ENCODE measurements around the gene CLEC20A. TPM values are rescaled to one million over a fixed set of nuclear protein-coding genes. Genes with fewer than 3 reads are reported as not detected.
"Not testable (repeated sequence)": the region's sequence is repeated elsewhere in the genome, so short reads cannot be mapped to it uniquely, and the experiment has no call there.

The CLEC20A gene
- total RNA-seq, 2 donors from 2014 or later = not detected

GRCh38 chr1:178518894-178519293, 22.1 kb upstream of the CLEC20A start:
- no peaks in the 10 kb centered on the region for H3K36me3 Mint-ChIP-seq (ENCODE audit: low read depth)
- H3K9me3 ChIP-seq (ENCODE audit: control insufficient read depth, low read length, poor library complexity, severe bottlenecking) = no peaks in the 10 kb centered on the region
- H3K4me3 Mint-ChIP-seq = no peak overlapping the region
- H3K27ac Mint-ChIP-seq = no peak overlapping the region
- ATAC-seq (no peak), DNase-seq (no peak)
- H3K27me3 Mint-ChIP-seq = peaks cover 19% of the 10 kb centered on the region
- H3K4me1 Mint-ChIP-seq = peaks cover 3% of the 10 kb centered on the region

GRCh38 chr1:178516110-178516509, 19.3 kb upstream of the CLEC20A start:
- ATAC-seq (no peak), DNase-seq (no peak)
- peaks cover 18% of the 10 kb centered on the region for H3K27me3 Mint-ChIP-seq
- H3K9me3 ChIP-seq (ENCODE audit: control insufficient read depth, low read length, poor library complexity, severe bottlenecking) = no peaks in the 10 kb centered on the region
- no peak overlapping the region for H3K4me3 Mint-ChIP-seq
- H3K4me1 Mint-ChIP-seq = peaks cover 3% of the 10 kb centered on the region
- no peaks in the 10 kb centered on the region for H3K36me3 Mint-ChIP-seq (ENCODE audit: low read depth)
- no peak overlapping the region for H3K27ac Mint-ChIP-seq

- H3K4me3 Mint-ChIP-seq = no peak overlapping the region
Observed at GRCh38 chr1:178513278-178513983, 16.7 kb upstream of the CLEC20A start.

GRCh38 chr1:178512566-178513277, 16.0 kb upstream of the CLEC20A start, which contains the start of gene TEX35:
Gene TEX35 (plus strand): TSS chr1:178513109. CDS start chr1:178513189, 80 bp downstream.
- peaks cover 12% of the 10 kb centered on the region for H3K27me3 Mint-ChIP-seq
- ATAC-seq (no peak), DNase-seq (no peak)
- H3K9me3 ChIP-seq (ENCODE audit: control insufficient read depth, low read length, poor library complexity, severe bottlenecking) = no peaks in the 10 kb centered on the region
- no peak within 1 kb of the TSS for H3K4me3 Mint-ChIP-seq
- H3K4me1 Mint-ChIP-seq = no peaks in the 10 kb centered on the region
- no peak within 1 kb of the TSS for H3K27ac Mint-ChIP-seq
- no peaks in the 10 kb centered on the region for H3K36me3 Mint-ChIP-seq (ENCODE audit: low read depth)

More at GRCh38 chr1:178513278-178513983, 16.7 kb upstream of the CLEC20A start:
- Mint-ChIP-seq H3K27me3 (peaks cover 12% of the 10 kb centered on the region), H3K27ac (no peak overlapping the region), H3K4me1 (no peaks in the 10 kb centered on the region), H3K36me3 (ENCODE audit: low read depth) (no peaks in the 10 kb centered on the region)
- no peaks in the 10 kb centered on the region for H3K9me3 ChIP-seq (ENCODE audit: control insufficient read depth, low read length, poor library complexity, severe bottlenecking)
- DNase-seq (no peak), ATAC-seq (no peak)

GRCh38 chr1:178510155-178510554, 13.4 kb upstream of the CLEC20A start:
- DNase-seq = no peak
- Mint-ChIP-seq H3K4me1 (no peaks in the 10 kb centered on the region), H3K27ac (no peak overlapping the region), H3K27me3 (peaks cover 18% of the 10 kb centered on the region), H3K4me3 (no peak overlapping the region), H3K36me3 (ENCODE audit: low read depth) (no peaks in the 10 kb centered on the region)
- H3K9me3 ChIP-seq (ENCODE audit: control insufficient read depth, low read length, poor library complexity, severe bottlenecking) = no peaks in the 10 kb centered on the region
- ATAC-seq = no peak

GRCh38 chr1:178509414-178510007, 12.7 kb upstream of the CLEC20A start:
- ATAC-seq (no peak), DNase-seq (no peak)
- Mint-ChIP-seq H3K4me3 (no peak overlapping the region), H3K27me3 (peaks cover 17% of the 10 kb centered on the region), H3K27ac (peak overlapping the region; percentile 51), H3K4me1 (no peaks in the 10 kb centered on the region), H3K36me3 (ENCODE audit: low read depth) (no peaks in the 10 kb centered on the region)
- H3K9me3 ChIP-seq (ENCODE audit: control insufficient read depth, low read length, poor library complexity, severe bottlenecking) = no peaks in the 10 kb centered on the region

GRCh38 chr1:178506669-178507068, 9.9 kb upstream of the CLEC20A start:
- Mint-ChIP-seq H3K4me1 (no peaks in the 10 kb centered on the region), H3K4me3 (no peak overlapping the region), H3K27ac (no peak overlapping the region), H3K36me3 (ENCODE audit: low read depth) (peaks cover 5% of the 10 kb centered on the region), H3K27me3 (peaks cover 30% of the 10 kb centered on the region)
- DNase-seq (no peak), ATAC-seq (no peak)
- no peaks in the 10 kb centered on the region for H3K9me3 ChIP-seq (ENCODE audit: control insufficient read depth, low read length, poor library complexity, severe bottlenecking)

GRCh38 chr1:178506177-178506576, 9.4 kb upstream of the CLEC20A start:
- Mint-ChIP-seq H3K27ac (no peak overlapping the region), H3K4me3 (no peak overlapping the region), H3K36me3 (ENCODE audit: low read depth) (peaks cover 5% of the 10 kb centered on the region), H3K4me1 (no peaks in the 10 kb centered on the region), H3K27me3 (peaks cover 35% of the 10 kb centered on the region)
- no peak for DNase-seq
- no peak for ATAC-seq
- H3K9me3 ChIP-seq (ENCODE audit: control insufficient read depth, low read length, poor library complexity, severe bottlenecking) = no peaks in the 10 kb centered on the region

GRCh38 chr1:178504286-178504685, 7.5 kb upstream of the CLEC20A start:
- peaks cover 36% of the 10 kb centered on the region for H3K27me3 Mint-ChIP-seq
- no peaks in the 10 kb centered on the region for H3K9me3 ChIP-seq (ENCODE audit: control insufficient read depth, low read length, poor library complexity, severe bottlenecking)
- DNase-seq = no peak
- H3K4me3 Mint-ChIP-seq = no peak overlapping the region
- peaks cover 2% of the 10 kb centered on the region for H3K4me1 Mint-ChIP-seq
- no peak for ATAC-seq
- peaks cover 5% of the 10 kb centered on the region for H3K36me3 Mint-ChIP-seq (ENCODE audit: low read depth)
- H3K27ac Mint-ChIP-seq = no peak overlapping the region

- Mint-ChIP-seq H3K27me3 (peaks cover 36% of the 10 kb centered on the region), H3K36me3 (ENCODE audit: low read depth) (peaks cover 5% of the 10 kb centered on the region), H3K4me3 (no peak overlapping the region), H3K27ac (no peak overlapping the region), H3K4me1 (peaks cover 2% of the 10 kb centered on the region)
- ATAC-seq (no peak), DNase-seq (no peak)
- no peaks in the 10 kb centered on the region for H3K9me3 ChIP-seq (ENCODE audit: control insufficient read depth, low read length, poor library complexity, severe bottlenecking)
Observed at GRCh38 chr1:178503849-178504248, 7.1 kb upstream of the CLEC20A start.

- not testable (repeated sequence) for H3K4me1 Mint-ChIP-seq; DNase-seq; H3K36me3 Mint-ChIP-seq (ENCODE audit: low read depth); H3K9me3 ChIP-seq (ENCODE audit: control insufficient read depth, low read length, poor library complexity, severe bottlenecking); H3K27ac Mint-ChIP-seq; ATAC-seq; H3K4me3 Mint-ChIP-seq
- H3K27me3 Mint-ChIP-seq = peaks cover 36% of the 10 kb centered on the region
Observed at GRCh38 chr1:178503316-178503715, 6.6 kb upstream of the CLEC20A start.

- no peak for ATAC-seq
- Mint-ChIP-seq H3K27ac (no peak overlapping the region), H3K27me3 (peaks cover 36% of the 10 kb centered on the region), H3K36me3 (ENCODE audit: low read depth) (peaks cover 5% of the 10 kb centered on the region), H3K4me3 (no peak overlapping the region), H3K4me1 (peaks cover 2% of the 10 kb centered on the region)
- no peaks in the 10 kb centered on the region for H3K9me3 ChIP-seq (ENCODE audit: control insufficient read depth, low read length, poor library complexity, severe bottlenecking)
- no peak for DNase-seq
Observed at GRCh38 chr1:178502856-178503255, 6.1 kb upstream of the CLEC20A start.

GRCh38 chr1:178502330-178502714, 5.6 kb upstream of the CLEC20A start:
- no peak overlapping the region for H3K27ac Mint-ChIP-seq
- H3K4me3 Mint-ChIP-seq = no peak overlapping the region

More at GRCh38 chr1:178502330-178502714, 5.6 kb upstream of the CLEC20A start:
- no peak for DNase-seq
- Mint-ChIP-seq H3K36me3 (ENCODE audit: low read depth) (peaks cover 5% of the 10 kb centered on the region), H3K27me3 (peaks cover 36% of the 10 kb centered on the region), H3K4me1 (peaks cover 2% of the 10 kb centered on the region)
- no peaks in the 10 kb centered on the region for H3K9me3 ChIP-seq (ENCODE audit: control insufficient read depth, low read length, poor library complexity, severe bottlenecking)
- no peak for ATAC-seq
